Measurements from ENCODE around the gene OCIAD1.
"Not testable (repeated sequence)": the region's sequence is repeated elsewhere in the genome, so short reads cannot be mapped to it uniquely, and the experiment has no call there.

Gene OCIAD1

GRCh38 chr4:48816971-48817370, 13.9 kb upstream of the OCIAD1 start:
- no peak for TF ChIP-seq ZNF384 (IDR thresholded peaks at IDR 0.05)
- TF ChIP-seq FOXM1 (IDR thresholded peaks at IDR 0.05; ENCODE audit: borderline replicate concordance): no peak
- TF ChIP-seq CTBP1 (IDR thresholded peaks at IDR 0.05; ENCODE audit: borderline replicate concordance): no peak
- TF ChIP-seq L3MBTL2 (conservative IDR thresholded peaks at IDR 0.05): no peak
- no peak for TF ChIP-seq TARDBP (IDR thresholded peaks at IDR 0.05)
- no peak for TF ChIP-seq LEF1 (IDR thresholded peaks at IDR 0.05; ENCODE audit: borderline replicate concordance)
- no peak for DNase-seq (ENCODE audit: extremely low spot score)
- ChIA-PET CTCF (no interaction called here), POLR2A (no interaction called here)

DNA sequence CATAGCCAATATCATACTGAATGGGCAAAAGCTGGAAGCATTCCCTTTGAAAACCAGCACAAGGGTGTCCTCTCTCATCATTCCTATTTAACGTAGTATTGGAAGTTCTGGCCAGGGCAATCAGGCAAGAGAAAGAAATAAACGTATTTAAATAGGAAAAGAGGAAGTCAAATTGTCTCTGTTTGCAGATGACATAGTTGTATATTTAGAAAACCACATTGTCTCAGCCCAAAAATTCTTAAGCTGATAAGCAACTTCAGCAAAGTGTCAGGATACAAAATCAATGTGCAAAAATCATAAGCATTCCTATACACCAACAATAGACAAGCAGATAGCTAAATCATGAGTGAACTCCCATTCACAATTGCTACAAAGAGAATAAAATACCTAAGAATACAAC, 9.5 kb upstream of the OCIAD1 start:
- CTCF ChIA-PET; POLR2A ChIA-PET; DNase-seq (ENCODE audit: extremely low spot score): not testable (repeated sequence)

GRCh38 chr4:48827622-48828021, 3.3 kb upstream of the OCIAD1 start:
- TF ChIP-seq, protein P1, sequence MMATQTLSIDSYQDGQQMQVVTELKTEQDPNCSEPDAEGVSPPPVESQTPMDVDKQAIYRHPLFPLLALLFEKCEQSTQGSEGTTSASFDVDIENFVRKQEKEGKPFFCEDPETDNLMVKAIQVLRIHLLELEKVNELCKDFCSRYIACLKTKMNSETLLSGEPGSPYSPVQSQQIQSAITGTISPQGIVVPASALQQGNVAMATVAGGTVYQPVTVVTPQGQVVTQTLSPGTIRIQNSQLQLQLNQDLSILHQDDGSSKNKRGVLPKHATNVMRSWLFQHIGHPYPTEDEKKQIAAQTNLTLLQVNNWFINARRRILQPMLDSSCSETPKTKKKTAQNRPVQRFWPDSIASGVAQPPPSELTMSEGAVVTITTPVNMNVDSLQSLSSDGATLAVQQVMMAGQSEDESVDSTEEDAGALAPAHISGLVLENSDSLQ (IDR thresholded peaks at IDR 0.05): no peak
- TF ChIP-seq SUZ12 (IDR thresholded peaks at IDR 0.05) (no peak), HDGF (IDR thresholded peaks at IDR 0.05; ENCODE audit: borderline replicate concordance) (no peak), NFRKB (IDR thresholded peaks at IDR 0.05) (no peak), TARDBP (IDR thresholded peaks at IDR 0.05) (no peak), ZNF384 (IDR thresholded peaks at IDR 0.05) (no peak), L3MBTL2 (conservative IDR thresholded peaks at IDR 0.05) (no peak), ARNT (IDR thresholded peaks at IDR 0.05) (no peak), SP1 (IDR thresholded peaks at IDR 0.05) (no peak), LEF1 (IDR thresholded peaks at IDR 0.05; ENCODE audit: borderline replicate concordance) (no peak), CTBP1 (IDR thresholded peaks at IDR 0.05; ENCODE audit: borderline replicate concordance) (no peak), FOXA1 (IDR thresholded peaks at IDR 0.05) (no peak), FOXM1 (IDR thresholded peaks at IDR 0.05; ENCODE audit: borderline replicate concordance) (no peak), BHLHE40 (IDR thresholded peaks at IDR 0.05; ENCODE audit: borderline replicate concordance) (no peak), ELF4 (IDR thresholded peaks at IDR 0.05) (no peak), FOXK2 (IDR thresholded peaks at IDR 0.05) (no peak)
- ChIA-PET POLR2A (no interaction called here), CTCF (no interaction called here)
- no peak for DNase-seq (ENCODE audit: extremely low spot score)

- ChIA-PET CTCF (no interaction called here), POLR2A (interaction anchor here (0.7 kb wide), 1 partner anchor 51 kb away, joined by 4 read pairs; no protein-coding TSS in a partner anchor)
- no peak for TF ChIP-seq TARDBP (IDR thresholded peaks at IDR 0.05)
- no peak for TF ChIP-seq FOXM1 (IDR thresholded peaks at IDR 0.05; ENCODE audit: borderline replicate concordance)
- no peak for DNase-seq (ENCODE audit: extremely low spot score)
Measured at GRCh38 chr4:48831532-48832030, 693 bp downstream of the OCIAD1 start.

- POLR2A ChIA-PET: interaction anchor here (0.7 kb wide), 1 partner anchor 52 kb away, joined by 4 read pairs; no protein-coding TSS in a partner anchor
- CTCF ChIA-PET: no interaction called here
Measured at GRCh38 chr4:48832571-48832970, 1.7 kb downstream of the OCIAD1 start.

GRCh38 chr4:48836658-48837057, 5.8 kb downstream of the OCIAD1 start:
- DNase-seq (ENCODE audit: extremely low spot score): no peak
- ChIA-PET POLR2A (no interaction called here), CTCF (no interaction called here)
- no peak for TF ChIP-seq HDGF (IDR thresholded peaks at IDR 0.05; ENCODE audit: borderline replicate concordance)
- TF ChIP-seq FOXK2 (IDR thresholded peaks at IDR 0.05): no peak
- TF ChIP-seq SP1 (IDR thresholded peaks at IDR 0.05): no peak
- TF ChIP-seq SUZ12 (IDR thresholded peaks at IDR 0.05): no peak
- TF ChIP-seq TARDBP (IDR thresholded peaks at IDR 0.05): no peak
- no peak for TF ChIP-seq CTBP1 (IDR thresholded peaks at IDR 0.05; ENCODE audit: borderline replicate concordance)
- no peak for TF ChIP-seq L3MBTL2 (conservative IDR thresholded peaks at IDR 0.05)
- no peak for TF ChIP-seq ARNT (IDR thresholded peaks at IDR 0.05)
- TF ChIP-seq FOXA1 (IDR thresholded peaks at IDR 0.05): no peak
- no peak for TF ChIP-seq FOXM1 (IDR thresholded peaks at IDR 0.05; ENCODE audit: borderline replicate concordance)
- no peak for TF ChIP-seq LEF1 (IDR thresholded peaks at IDR 0.05; ENCODE audit: borderline replicate concordance)
- no peak for TF ChIP-seq ZNF384 (IDR thresholded peaks at IDR 0.05)
- no peak for TF ChIP-seq BHLHE40 (IDR thresholded peaks at IDR 0.05; ENCODE audit: borderline replicate concordance)
- TF ChIP-seq NFRKB (IDR thresholded peaks at IDR 0.05): no peak
- TF ChIP-seq, protein P1 (IDR thresholded peaks at IDR 0.05): no peak
- TF ChIP-seq ELF4 (IDR thresholded peaks at IDR 0.05): no peak

More at GRCh38 chr4:48832571-48832970, 1.7 kb downstream of the OCIAD1 start:
- DNase-seq (ENCODE audit: extremely low spot score): no peak
- no peak for TF ChIP-seq ELF4 (IDR thresholded peaks at IDR 0.05)
- no peak for TF ChIP-seq ARNT (IDR thresholded peaks at IDR 0.05)

DNA sequence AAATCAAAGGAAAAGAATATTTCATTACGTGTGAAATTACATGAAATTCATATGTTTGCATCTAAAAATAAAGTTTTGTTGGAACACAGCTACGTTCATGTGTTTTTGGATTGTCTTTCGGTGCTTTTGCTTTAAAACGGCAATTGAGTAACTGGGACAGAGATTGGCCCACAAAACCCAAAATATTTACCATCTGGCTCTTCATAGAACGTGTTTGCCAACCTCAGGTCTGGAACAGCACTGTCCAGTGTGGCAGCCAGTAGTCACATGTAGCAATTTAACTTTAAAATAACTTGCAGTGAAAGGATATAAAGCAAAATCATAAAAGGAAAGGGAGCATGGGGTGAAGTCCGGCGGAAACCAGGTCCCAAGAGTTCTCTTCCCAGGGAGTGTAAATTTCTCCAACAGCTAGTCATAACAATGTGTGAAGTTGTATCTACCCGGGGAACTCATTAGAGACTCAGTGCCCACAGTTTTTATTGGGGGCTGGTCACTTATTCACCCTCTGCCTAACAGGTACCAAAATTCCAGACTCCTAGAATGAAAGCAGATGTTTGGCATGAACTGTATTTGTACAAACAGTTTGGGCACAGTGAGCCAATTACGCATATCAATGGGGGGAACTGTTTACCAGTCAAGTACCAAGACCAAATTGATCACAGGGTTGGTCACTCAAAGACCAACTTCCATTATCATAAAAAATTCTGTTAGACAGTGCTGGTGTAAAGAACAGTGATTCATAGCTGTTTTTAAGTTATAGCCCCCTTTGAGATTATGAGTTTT, 10.3 kb downstream of the OCIAD1 start:
- TF ChIP-seq FOXM1 (IDR thresholded peaks at IDR 0.05; ENCODE audit: borderline replicate concordance) (no peak), BHLHE40 (IDR thresholded peaks at IDR 0.05; ENCODE audit: borderline replicate concordance) (no peak), SP1 (IDR thresholded peaks at IDR 0.05) (no peak), ZNF384 (IDR thresholded peaks at IDR 0.05) (no peak), NFRKB (IDR thresholded peaks at IDR 0.05) (no peak), L3MBTL2 (conservative IDR thresholded peaks at IDR 0.05) (no peak), FOXK2 (IDR thresholded peaks at IDR 0.05) (no peak), HDGF (IDR thresholded peaks at IDR 0.05; ENCODE audit: borderline replicate concordance) (no peak)
- TF ChIP-seq, protein P1 (IDR thresholded peaks at IDR 0.05): no peak
- ChIA-PET POLR2A (interaction anchor here (1.3 kb wide), 1 partner anchor 61 kb away, joined by 3 read pairs; the partner anchor contains the start of gene FRYL), CTCF (interaction anchor here (0.6 kb wide), 1 partner anchor 110 kb away, joined by 3 read pairs; no protein-coding TSS in a partner anchor)
- DNase-seq (ENCODE audit: extremely low spot score): no peak

Measured in HEK293T (cell line).